Fibroblast of skin of scalp (primary cell): ENCODE results near the gene DNAI7. TPM values are rescaled to one million over a fixed set of nuclear protein-coding genes. Genes with fewer than 3 reads are reported as not detected.

Source experiments
- DNase-seq: peaks from one replicate; pipeline ENCODE4 v3.0.0-alpha.2; 2013
- polyA plus RNA-seq, 2 experiments: library from polyadenylated mRNA; unstranded; fragments of 120-200 nt; gene quantifications; one replicate each; pipeline ENCODE4 v1.2.1, GENCODE V29; 2013; ENCODE audit not compliant: insufficient read length in 2 of 2

The DNAI7 gene
- 0.19 TPM for polyA plus RNA-seq (2013, experiment 1 of 2; ENCODE audit: insufficient read length)
- 0.18 TPM for polyA plus RNA-seq (2013, experiment 2 of 2; ENCODE audit: insufficient read length)

- peak; percentile 91 for DNase-seq
Observed at GRCh38 chr12:25195056-25195971, at the start of gene DNAI7, which contains the start of gene ETFRF1. DNAI7 (minus strand) TSS chr12:25195160; CDS start chr12:25195078, 82 bp downstream. ETFRF1 (plus strand) TSS chr12:25195237; CDS start chr12:25203957, 8,720 bp downstream.

- no peak for DNase-seq
Observed at GRCh38 chr12:25243680-25243990, 48.7 kb upstream of the DNAI7 start.

- DNase-seq: no peak
Observed at GRCh38 chr12:25242981-25243679, 48.2 kb upstream of the DNAI7 start.

- DNase-seq: peak; percentile 62
Observed at GRCh38 chr12:25241167-25242020, 46.4 kb upstream of the DNAI7 start.

GRCh38 chr12:25236626-25237025 lies 41.7 kb upstream of the DNAI7 start:
- no peak for DNase-seq

GRCh38 chr12:25236190-25236589 lies 41.2 kb upstream of the DNAI7 start:
- DNase-seq: peak; percentile 25

- DNase-seq: no peak
Observed at GRCh38 chr12:25213338-25213737, 18.4 kb upstream of the DNAI7 start.

GRCh38 chr12:25208554-25208953 lies 13.6 kb upstream of the DNAI7 start:
- no peak for DNase-seq

GRCh38 chr12:25207846-25208245 lies 12.9 kb upstream of the DNAI7 start:
- no peak for DNase-seq

- DNase-seq: no peak
Observed at GRCh38 chr12:25207411-25207810, 12.5 kb upstream of the DNAI7 start.

GRCh38 chr12:25202137-25202536 lies 7.2 kb upstream of the DNAI7 start:
- DNase-seq: no peak

- DNase-seq: peak; percentile 84
Observed at GRCh38 chr12:25200703-25201102, 5.7 kb upstream of the DNAI7 start.

GRCh38 chr12:25197608-25198007 lies 2.6 kb upstream of the DNAI7 start:
- DNase-seq: no peak

GRCh38 chr12:25194722-25195055 lies 271 bp downstream of the DNAI7 start:
- DNase-seq: no peak

- DNase-seq: peak; percentile 60
Observed at GRCh38 chr12:25194214-25194613, 746 bp downstream of the DNAI7 start.

- DNase-seq: no peak
Observed at GRCh38 chr12:25190793-25191192, 4.2 kb downstream of the DNAI7 start.

GRCh38 chr12:25189656-25190055 lies 5.3 kb downstream of the DNAI7 start:
- no peak for DNase-seq

- DNase-seq: peak; percentile 94
Observed at GRCh38 chr12:25187781-25188180, 7.2 kb downstream of the DNAI7 start.

GRCh38 chr12:25186788-25187402 lies 8.1 kb downstream of the DNAI7 start:
- DNase-seq: no peak

GRCh38 chr12:25186038-25186787 lies 8.7 kb downstream of the DNAI7 start:
- no peak for DNase-seq

- DNase-seq: no peak
Observed at GRCh38 chr12:25184132-25184531, 10.8 kb downstream of the DNAI7 start.

GRCh38 chr12:25182765-25183164 lies 12.2 kb downstream of the DNAI7 start:
- DNase-seq: no peak
